Limb (tissue), 2 donors: ENCODE data around the gene RBFOX2.

Experiments
- DNase-seq, 2 donors: peaks; one replicate each; pipeline ENCODE4 v3.0.0-alpha.2; 2016; ENCODE audit errors: extremely low spot score in 2 of 2

RBFOX2 gene

GRCh38 chr22:35973388-35973787 lies 55.2 kb downstream of the RBFOX2 start:
- DNase-seq = no peak

- DNase-seq = no peak
Measured at GRCh38 chr22:35972559-35972958, 56.1 kb downstream of the RBFOX2 start.

- DNase-seq = peak; percentile 63 to 88
Measured at GRCh38 chr22:35971456-35972119, 57.0 kb downstream of the RBFOX2 start.

- DNase-seq = no peak
Measured at GRCh38 chr22:35970616-35971455, 57.8 kb downstream of the RBFOX2 start.

- DNase-seq = no peak
Measured at GRCh38 chr22:35967046-35967397, 61.6 kb downstream of the RBFOX2 start.

GRCh38 chr22:35966314-35967045 lies 62.1 kb downstream of the RBFOX2 start:
- no peak for DNase-seq

- no peak for DNase-seq
Measured at GRCh38 chr22:35963237-35963810, 65.3 kb downstream of the RBFOX2 start.

GRCh38 chr22:35961480-35962295 lies 66.9 kb downstream of the RBFOX2 start:
- DNase-seq = peak; percentile 79 to 89

- no peak for DNase-seq
Measured at GRCh38 chr22:35960854-35961253, 67.8 kb downstream of the RBFOX2 start.

- DNase-seq = no peak
Measured at GRCh38 chr22:35959121-35959800, 69.4 kb downstream of the RBFOX2 start.

GRCh38 chr22:35958334-35958733 lies 70.3 kb downstream of the RBFOX2 start:
- DNase-seq = no peak

- no peak for DNase-seq
Measured at GRCh38 chr22:35957589-35957988, 71.0 kb downstream of the RBFOX2 start.

GRCh38 chr22:35956850-35957249 lies 71.8 kb downstream of the RBFOX2 start:
- no peak for DNase-seq

- no peak for DNase-seq
Measured at GRCh38 chr22:35955546-35955945, 73.1 kb downstream of the RBFOX2 start.

- no peak for DNase-seq
Measured at GRCh38 chr22:35952576-35952975, 76.0 kb downstream of the RBFOX2 start.

GRCh38 chr22:35950262-35950661 lies 78.4 kb downstream of the RBFOX2 start:
- no peak for DNase-seq

GRCh38 chr22:35949243-35949642 lies 79.4 kb downstream of the RBFOX2 start:
- no peak for DNase-seq

GRCh38 chr22:35947794-35948425 lies 80.7 kb downstream of the RBFOX2 start:
- no peak for DNase-seq

- no peak for DNase-seq
Measured at GRCh38 chr22:35944458-35944857, 84.2 kb downstream of the RBFOX2 start.

GRCh38 chr22:35940166-35940565 lies 88.5 kb downstream of the RBFOX2 start:
- DNase-seq = no peak
